ENCODE data around the gene CDKN2B. TPM values are rescaled to one million over a fixed set of nuclear protein-coding genes. Genes with fewer than 3 reads are reported as not detected.

CDKN2B gene
- total and polyA plus RNA-seq, 2 of the 13 experiments (the other 11 are each of a cell fraction or from before 2014, with no cell fraction given), result 1.4 to 1.5 TPM

DNA sequence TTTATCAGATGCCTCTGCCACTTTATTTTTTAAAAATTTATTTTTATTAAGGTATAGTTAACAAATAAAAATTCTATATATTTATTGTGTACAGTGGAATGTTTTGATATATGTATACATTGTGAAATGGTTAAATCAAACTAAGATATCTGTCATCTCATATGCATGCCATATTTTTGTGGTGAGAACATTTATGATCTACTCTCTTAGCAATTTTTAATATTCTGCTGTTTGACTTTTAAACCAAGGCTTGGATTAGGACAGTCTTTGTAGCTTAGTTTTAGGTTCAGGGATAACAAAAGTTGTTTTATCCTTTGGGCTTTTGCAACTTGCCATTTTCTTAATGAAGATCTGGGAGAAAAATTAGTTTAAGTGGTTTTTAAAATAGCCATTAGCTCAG is 46.0 kb upstream of the CDKN2B start:
- ATAC-seq (no peak), FAIRE-seq (no peak), DNase-seq (ENCODE audit: low spot score) (no peak)
- Histone ChIP-seq H3K9me3 (ENCODE audit: low read length) (no peaks in the 10 kb centered on the region), H3K4me2 (ENCODE audit: low read depth, low read length) (no peak overlapping the region), H3K27ac (ENCODE audit: extremely low read length, insufficient read depth, low read length) (no peak overlapping the region), H3K36me3 (replicated peaks in 1 of 2; ENCODE audit: control insufficient read depth in 1 of 2, insufficient read depth in 2 of 2, low read length in 2 of 2) (no peaks in the 10 kb centered on the region), H3K9ac (ENCODE audit: insufficient read depth, low read depth, low read length) (no peak overlapping the region), H3K4me3 (replicated peaks in 1 of 3; ENCODE audit: insufficient read depth in 1 of 3, low read depth in 2 of 3, low read length in 3 of 3) (no peak overlapping the region), H4K20me1 (ENCODE audit: insufficient read depth, low read length) (no peaks in the 10 kb centered on the region), H3K4me1 (ENCODE audit: insufficient read depth, low read length) (no peaks in the 10 kb centered on the region), H2AFZ (ENCODE audit: low read length) (no peak overlapping the region), H3K79me2 (ENCODE audit: insufficient read depth, low read length) (no peaks in the 10 kb centered on the region), H3K27me3 (ENCODE audit: control insufficient read depth in 1 of 2, insufficient read depth in 2 of 2, low read length in 2 of 2) (no peaks in the 10 kb centered on the region; a peak in 1 of 5 replicates)
- TF ChIP-seq ZNF343 (CRISPR knock-in tag; IDR thresholded peaks at IDR 0.05) (no peak), JARID2 (CRISPR knock-in tag; IDR thresholded peaks at IDR 0.05; ENCODE audit: insufficient replicate concordance) (no peak), PHB2 (IDR thresholded peaks at IDR 0.05; ENCODE audit: partially characterized antibody) (no peak)
- intact Hi-C loops (cut with micrococcal nuclease; ENCODE audit: unreplicated experiment), result no loop called here
- in situ Hi-C loops (cut with HindIII; ENCODE audit: extremely low pct_ligation_motif_present, low pct_unique_long_range_greater_than_20kb), result no loop called here
- POLR2A ChIA-PET, result no interaction called here
- CTCF ChIA-PET (ENCODE audit: low intra/inter-chr PET ratio, low total read pairs), result no interaction called here
- no TSS peak for BruUV-seq (replicated peaks)

DNA sequence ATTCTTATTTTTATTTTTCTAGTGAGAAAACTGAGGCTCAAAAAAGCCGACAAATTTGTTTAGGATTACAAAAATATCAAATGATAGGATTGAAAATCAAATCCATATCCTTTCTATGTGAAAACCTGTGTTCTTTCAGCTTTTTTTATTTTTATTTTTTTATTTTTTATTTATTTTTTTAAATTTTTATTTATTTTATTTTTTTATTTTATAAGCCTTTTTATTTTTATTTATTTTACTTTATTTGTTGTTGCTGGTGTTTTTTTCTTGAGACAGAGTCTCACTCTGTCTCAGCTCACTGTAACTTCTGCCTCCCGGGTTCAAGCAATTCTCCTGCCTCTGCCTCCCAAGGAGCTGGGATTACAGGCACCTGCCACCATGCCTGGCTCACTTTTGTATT is 45.4 kb upstream of the CDKN2B start:
- no peak overlapping the region for H3K27ac ChIP-seq (ENCODE audit: extremely low read length, insufficient read depth, low read length)
- H3K4me1 ChIP-seq (ENCODE audit: insufficient read depth, low read length), result no peaks in the 10 kb centered on the region
- H3K9me3 ChIP-seq (ENCODE audit: low read length), result no peaks in the 10 kb centered on the region
- H3K9ac ChIP-seq (ENCODE audit: insufficient read depth, low read depth, low read length), result no peak overlapping the region
- DNase-seq (ENCODE audit: low spot score) (no peak), FAIRE-seq (no peak), ATAC-seq (no peak)
- no peak overlapping the region for H3K4me3 ChIP-seq (replicated peaks in 1 of 3; ENCODE audit: insufficient read depth in 1 of 3, low read depth in 2 of 3, low read length in 3 of 3)
- BruUV-seq (replicated peaks), result no TSS peak
- ChIA-PET CTCF (ENCODE audit: low intra/inter-chr PET ratio, low total read pairs) (no interaction called here), POLR2A (no interaction called here)
- H3K27me3 ChIP-seq (ENCODE audit: control insufficient read depth in 1 of 2, insufficient read depth in 2 of 2, low read length in 2 of 2), result no peaks in the 10 kb centered on the region; a peak in 1 of 5 replicates
- H2AFZ ChIP-seq (ENCODE audit: low read length), result no peak overlapping the region
- H3K4me2 ChIP-seq (ENCODE audit: low read depth, low read length), result no peak overlapping the region
- no peaks in the 10 kb centered on the region for H3K36me3 ChIP-seq (replicated peaks in 1 of 2; ENCODE audit: control insufficient read depth in 1 of 2, insufficient read depth in 2 of 2, low read length in 2 of 2)
- in situ Hi-C loops (cut with HindIII; ENCODE audit: extremely low pct_ligation_motif_present, low pct_unique_long_range_greater_than_20kb) (no loop called here), intact Hi-C loops (cut with micrococcal nuclease; ENCODE audit: unreplicated experiment) (no loop called here)
- TF ChIP-seq RARA (CRISPR knock-in tag; IDR thresholded peaks at IDR 0.05), result no peak
- TF ChIP-seq, protein P1, sequence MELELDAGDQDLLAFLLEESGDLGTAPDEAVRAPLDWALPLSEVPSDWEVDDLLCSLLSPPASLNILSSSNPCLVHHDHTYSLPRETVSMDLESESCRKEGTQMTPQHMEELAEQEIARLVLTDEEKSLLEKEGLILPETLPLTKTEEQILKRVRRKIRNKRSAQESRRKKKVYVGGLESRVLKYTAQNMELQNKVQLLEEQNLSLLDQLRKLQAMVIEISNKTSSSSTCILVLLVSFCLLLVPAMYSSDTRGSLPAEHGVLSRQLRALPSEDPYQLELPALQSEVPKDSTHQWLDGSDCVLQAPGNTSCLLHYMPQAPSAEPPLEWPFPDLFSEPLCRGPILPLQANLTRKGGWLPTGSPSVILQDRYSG (CRISPR knock-in tag; IDR thresholded peaks at IDR 0.05), result no peak
- TF ChIP-seq MLLT10 (CRISPR knock-in tag; IDR thresholded peaks at IDR 0.05), result no peak
- TF ChIP-seq TOPORS (CRISPR knock-in tag; IDR thresholded peaks at IDR 0.05), result no peak
- no peak for TF ChIP-seq TBX2 (CRISPR knock-in tag; IDR thresholded peaks at IDR 0.05; ENCODE audit: borderline replicate concordance)
- no peak for TF ChIP-seq SMAD3 (CRISPR knock-in tag; IDR thresholded peaks at IDR 0.05)
- TF ChIP-seq ZSCAN9 (CRISPR knock-in tag; IDR thresholded peaks at IDR 0.05; ENCODE audit: borderline replicate concordance), result no peak
- no peak for TF ChIP-seq ZEB1 (IDR thresholded peaks at IDR 0.05; ENCODE audit: insufficient replicate concordance, low read depth)
- TF ChIP-seq ZFP90 (CRISPR knock-in tag; IDR thresholded peaks at IDR 0.05; ENCODE audit: borderline replicate concordance), result no peak
- TF ChIP-seq, protein P2, sequence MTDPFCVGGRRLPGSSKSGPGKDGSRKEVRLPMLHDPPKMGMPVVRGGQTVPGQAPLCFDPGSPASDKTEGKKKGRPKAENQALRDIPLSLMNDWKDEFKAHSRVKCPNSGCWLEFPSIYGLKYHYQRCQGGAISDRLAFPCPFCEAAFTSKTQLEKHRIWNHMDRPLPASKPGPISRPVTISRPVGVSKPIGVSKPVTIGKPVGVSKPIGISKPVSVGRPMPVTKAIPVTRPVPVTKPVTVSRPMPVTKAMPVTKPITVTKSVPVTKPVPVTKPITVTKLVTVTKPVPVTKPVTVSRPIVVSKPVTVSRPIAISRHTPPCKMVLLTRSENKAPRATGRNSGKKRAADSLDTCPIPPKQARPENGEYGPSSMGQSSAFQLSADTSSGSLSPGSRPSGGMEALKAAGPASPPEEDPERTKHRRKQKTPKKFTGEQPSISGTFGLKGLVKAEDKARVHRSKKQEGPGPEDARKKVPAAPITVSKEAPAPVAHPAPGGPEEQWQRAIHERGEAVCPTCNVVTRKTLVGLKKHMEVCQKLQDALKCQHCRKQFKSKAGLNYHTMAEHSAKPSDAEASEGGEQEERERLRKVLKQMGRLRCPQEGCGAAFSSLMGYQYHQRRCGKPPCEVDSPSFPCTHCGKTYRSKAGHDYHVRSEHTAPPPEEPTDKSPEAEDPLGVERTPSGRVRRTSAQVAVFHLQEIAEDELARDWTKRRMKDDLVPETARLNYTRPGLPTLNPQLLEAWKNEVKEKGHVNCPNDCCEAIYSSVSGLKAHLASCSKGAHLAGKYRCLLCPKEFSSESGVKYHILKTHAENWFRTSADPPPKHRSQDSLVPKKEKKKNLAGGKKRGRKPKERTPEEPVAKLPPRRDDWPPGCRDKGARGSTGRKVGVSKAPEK (CRISPR knock-in tag; IDR thresholded peaks at IDR 0.05; ENCODE audit: borderline replicate concordance), result no peak
- no peak for TF ChIP-seq ZNF879 (CRISPR knock-in tag; IDR thresholded peaks at IDR 0.05)
- no peak for TF ChIP-seq TBP (CRISPR knock-in tag; IDR thresholded peaks at IDR 0.05)
- H4K20me1 ChIP-seq (ENCODE audit: insufficient read depth, low read length), result no peaks in the 10 kb centered on the region
- WGBS (ENCODE audit: low lambda C conversion rate), result 23% methylated on average over 2 of the region's 2 CpGs
- no peaks in the 10 kb centered on the region for H3K79me2 ChIP-seq (ENCODE audit: insufficient read depth, low read length)
